ENCODE results near the gene DCP1A.

DNA sequence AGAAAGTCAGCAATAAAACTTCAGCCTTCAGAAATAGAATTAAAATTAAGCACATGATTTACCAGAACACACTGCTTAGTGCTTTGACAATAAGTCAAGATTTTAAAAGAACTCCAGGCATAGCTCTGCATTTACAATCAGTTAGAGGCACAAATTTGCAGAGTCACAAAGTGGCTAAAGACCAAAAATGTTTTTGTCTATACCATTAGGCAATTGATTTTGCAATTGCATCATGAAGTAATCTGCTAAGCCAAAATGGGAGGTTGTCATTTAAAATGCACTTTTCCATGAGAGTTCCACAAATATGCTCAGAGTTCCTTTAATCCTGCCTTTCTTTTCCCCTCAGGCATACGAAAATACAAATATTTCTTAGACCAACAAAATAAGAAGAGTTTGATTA, 10.1 kb upstream of the DCP1A start:
- TF ChIP-seq, protein P1, sequence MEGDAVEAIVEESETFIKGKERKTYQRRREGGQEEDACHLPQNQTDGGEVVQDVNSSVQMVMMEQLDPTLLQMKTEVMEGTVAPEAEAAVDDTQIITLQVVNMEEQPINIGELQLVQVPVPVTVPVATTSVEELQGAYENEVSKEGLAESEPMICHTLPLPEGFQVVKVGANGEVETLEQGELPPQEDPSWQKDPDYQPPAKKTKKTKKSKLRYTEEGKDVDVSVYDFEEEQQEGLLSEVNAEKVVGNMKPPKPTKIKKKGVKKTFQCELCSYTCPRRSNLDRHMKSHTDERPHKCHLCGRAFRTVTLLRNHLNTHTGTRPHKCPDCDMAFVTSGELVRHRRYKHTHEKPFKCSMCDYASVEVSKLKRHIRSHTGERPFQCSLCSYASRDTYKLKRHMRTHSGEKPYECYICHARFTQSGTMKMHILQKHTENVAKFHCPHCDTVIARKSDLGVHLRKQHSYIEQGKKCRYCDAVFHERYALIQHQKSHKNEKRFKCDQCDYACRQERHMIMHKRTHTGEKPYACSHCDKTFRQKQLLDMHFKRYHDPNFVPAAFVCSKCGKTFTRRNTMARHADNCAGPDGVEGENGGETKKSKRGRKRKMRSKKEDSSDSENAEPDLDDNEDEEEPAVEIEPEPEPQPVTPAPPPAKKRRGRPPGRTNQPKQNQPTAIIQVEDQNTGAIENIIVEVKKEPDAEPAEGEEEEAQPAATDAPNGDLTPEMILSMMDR (IDR thresholded peaks at IDR 0.05; ENCODE audit: insufficient read depth, low read depth, low read length), result no peak
- no peak for TF ChIP-seq EZH2 (IDR thresholded peaks at IDR 0.05; ENCODE audit: insufficient read depth, low read length)
